H9 (cell line): ENCODE results near the gene RPS16. TPM values are rescaled to one million over a fixed set of nuclear protein-coding genes. Genes with fewer than 3 reads are reported as not detected.

ENCODE experiments used
- DNase-seq: peaks from one replicate; pipeline ENCODE4 v3.0.0-alpha.2; 2017
- H2AFZ ChIP-seq: one replicate; pipeline ENCODE4 v1.6.1; 2013; ENCODE audit warnings: mild to moderate bottlenecking, low read length, control low read depth, moderate library complexity
- H2AK5ac ChIP-seq: 2 replicates; pipeline ENCODE4 v1.6.1; 2013; ENCODE audit warnings: low read length, control low read depth, mixed read lengths; ENCODE audit not compliant: insufficient read length
- H2BK120ac ChIP-seq: one replicate; pipeline ENCODE4 v1.6.1; 2013; ENCODE audit warnings: low read depth, mild to moderate bottlenecking, low read length, control low read depth, inconsistent platforms; ENCODE audit not compliant: poor library complexity, severe bottlenecking
- H2BK12ac ChIP-seq: 2 replicates; pipeline ENCODE4 v1.6.1; 2013; ENCODE audit warnings: low read length, control low read depth, mixed read lengths, low read depth; ENCODE audit not compliant: insufficient read length
- H2BK15ac ChIP-seq: 2 replicates; pipeline ENCODE4 v1.6.1; 2013; ENCODE audit warnings: low read depth, low read length, control low read depth
- H2BK20ac ChIP-seq: one replicate; pipeline ENCODE4 v1.6.1; 2013; ENCODE audit warnings: low read depth, mild to moderate bottlenecking, low read length, control low read depth, inconsistent platforms; ENCODE audit not compliant: poor library complexity, severe bottlenecking
- H2BK5ac ChIP-seq: 2 replicates; pipeline ENCODE4 v1.6.1; 2013; ENCODE audit warnings: low read length, control low read depth, mixed read lengths; ENCODE audit not compliant: insufficient read length
- H3K14ac ChIP-seq: 2 replicates; pipeline ENCODE4 v1.6.1; 2013; ENCODE audit warnings: low read length, control low read depth; ENCODE audit not compliant: insufficient read depth
- H3K18ac ChIP-seq: 2 replicates; pipeline ENCODE4 v1.6.1; 2013; ENCODE audit warnings: low read depth, mild to moderate bottlenecking, mixed read lengths, low read length, control low read depth; ENCODE audit not compliant: insufficient read length
- H3K23ac ChIP-seq: 2 replicates; pipeline ENCODE4 v1.6.1; 2013; ENCODE audit warnings: low read length, control low read depth, mixed read lengths, low read depth; ENCODE audit not compliant: insufficient read length
- H3K23me2 ChIP-seq: 2 replicates; pipeline ENCODE4 v1.6.1; 2013; ENCODE audit warnings: low read depth, mild to moderate bottlenecking, mixed read lengths, low read length, control low read depth; ENCODE audit not compliant: insufficient read length, poor library complexity, severe bottlenecking
- H3K27ac ChIP-seq: 2 replicates; pipeline ENCODE4 v1.5.1; 2013; ENCODE audit warnings: low read length, control low read depth, mixed read lengths, low read depth; ENCODE audit not compliant: insufficient read length
- H3K27me3 ChIP-seq: 2 replicates; pipeline ENCODE4 v1.6.1; 2013; ENCODE audit warnings: low read length, control low read depth, inconsistent platforms; ENCODE audit not compliant: insufficient read depth
- H3K4ac ChIP-seq: 2 replicates; pipeline ENCODE4 v1.6.1; 2013; ENCODE audit warnings: low read depth, mild to moderate bottlenecking, control low read depth, inconsistent platforms, low read length, moderate library complexity
- H3K4me1 ChIP-seq: 2 replicates; pipeline ENCODE4 v1.6.1; 2013; ENCODE audit warnings: low read length, control low read depth, inconsistent platforms; ENCODE audit not compliant: insufficient read depth
- H3K4me2 ChIP-seq: 2 replicates; pipeline ENCODE4 v1.6.1; 2013; ENCODE audit warnings: low read length, control low read depth, mixed read lengths; ENCODE audit not compliant: insufficient read length, insufficient read depth
- H3K56ac ChIP-seq: 2 replicates; pipeline ENCODE4 v1.6.1; 2013; ENCODE audit warnings: low read depth, mild to moderate bottlenecking, mixed read lengths, low read length, control low read depth; ENCODE audit not compliant: insufficient read length
- H3K79me1 ChIP-seq: 2 replicates; pipeline ENCODE4 v1.6.1; 2013; ENCODE audit warnings: low read depth, mild to moderate bottlenecking, moderate library complexity, low read length, control low read depth, inconsistent platforms; ENCODE audit not compliant: insufficient read depth, poor library complexity, severe bottlenecking
- H3K79me2 ChIP-seq: 2 replicates; pipeline ENCODE4 v1.6.1; 2013; ENCODE audit warnings: low read length, control low read depth, inconsistent platforms; ENCODE audit not compliant: insufficient read depth
- H3K9ac ChIP-seq: 2 replicates; pipeline ENCODE4 v1.6.1; 2013; ENCODE audit warnings: low read length, control low read depth, mixed read lengths; ENCODE audit not compliant: insufficient read length; ENCODE audit errors: extremely low read depth
- H3K9me3 ChIP-seq: one replicate; pipeline ENCODE4 v1.6.1; 2013; ENCODE audit warnings: low read depth, low read length, inconsistent platforms; ENCODE audit not compliant: control insufficient read depth
- H3T11ph ChIP-seq: one replicate; pipeline ENCODE4 v1.6.1; 2013; ENCODE audit warnings: mild to moderate bottlenecking, low read length, control low read depth, inconsistent platforms
- H4K20me1 ChIP-seq: one replicate; pipeline ENCODE4 v1.6.1; 2013; ENCODE audit not compliant: control insufficient read depth, insufficient read length, insufficient read depth
- H4K5ac ChIP-seq: 2 replicates; pipeline ENCODE4 v1.6.1; 2013; ENCODE audit warnings: low read depth, mild to moderate bottlenecking, mixed read lengths, low read length, control low read depth; ENCODE audit not compliant: insufficient read length
- H4K8ac ChIP-seq: replicated peaks from 2 replicates; pipeline ENCODE4 v1.6.1; 2013; ENCODE audit warnings: low read length, control low read depth, mixed read lengths, low read depth; ENCODE audit not compliant: insufficient read length
- H4K91ac ChIP-seq: 2 replicates; pipeline ENCODE4 v1.6.1; 2013; ENCODE audit warnings: low read depth, mild to moderate bottlenecking, moderate library complexity, mixed read lengths, low read length, control low read depth; ENCODE audit not compliant: insufficient read length
- H3K27ac Mint-ChIP-seq, 3 experiments: 2 replicates in 2 of 3; 3 replicates in 1 of 3; pipeline ENCODE4 v1.8.0; 2020 to 2021; ENCODE audit warnings: mixed read lengths in 3 of 3, mild to moderate bottlenecking in 1 of 3, moderate library complexity in 1 of 3
- H3K27me3 Mint-ChIP-seq: 2 replicates; pipeline ENCODE4 v1.8.0; 2021; ENCODE audit warnings: low read depth, mild to moderate bottlenecking, moderate library complexity, mixed read lengths
- H3K36me3 Mint-ChIP-seq, 3 experiments: 2 replicates in 2 of 3; 3 replicates in 1 of 3; pipeline ENCODE4 v1.8.0; 2020 to 2021; ENCODE audit warnings: low read depth in 3 of 3, mixed read lengths in 3 of 3; ENCODE audit not compliant: insufficient read depth in 1 of 3
- H3K4me1 Mint-ChIP-seq, 2 experiments: 2 replicates each; pipeline ENCODE4 v1.8.0; 2020; ENCODE audit warnings: mixed read lengths in 2 of 2
- H3K4me3 Mint-ChIP-seq, 2 experiments: 2 replicates in 1 of 2; 3 replicates in 1 of 2; pipeline ENCODE4 v1.8.0; 2020 to 2021; ENCODE audit warnings: mild to moderate bottlenecking in 2 of 2, mixed read lengths in 2 of 2, moderate library complexity in 1 of 2
- H3K9me3 Mint-ChIP-seq, 2 experiments: 2 replicates in 1 of 2; 3 replicates in 1 of 2; pipeline ENCODE4 v1.8.0; 2020; ENCODE audit warnings: mild to moderate bottlenecking in 2 of 2, mixed read lengths in 2 of 2, moderate library complexity in 1 of 2
- CTCF ChIP-seq: fragments of 200-600 bp; sonication (generic); conservative IDR thresholded peaks from 3 replicates; pipeline ENCODE4 v1.8.0; 2021; ENCODE audit warnings: antibody characterized with exemption, mild to moderate bottlenecking
- WGBS: extraction: QIAGEN DNeasy Blood & Tissue Kit; methylation state at CpG from one replicate; pipeline ENCODE4 v1.1.7; 2013; ENCODE audit warnings: missing lambda C conversion rate, low lambda C conversion rate, mixed read lengths; ENCODE audit not compliant: insufficient read length; ENCODE audit errors: extremely low coverage; 5-methylcytosine and 5-hydroxymethylcytosine counted together
- total RNA-seq: library from RNA; stranded (reverse); gene quantifications from 2 replicates; pipeline ENCODE4 v1.2.1, GENCODE V29; 2021

RPS16 gene
- total RNA-seq, 1 experiment from 2014 or later = 2,711 TPM

- no peaks in the 10 kb centered on the region for H3K4me1 Mint-ChIP-seq
- no CpG with 5 or more reads among the region's 18 CpGs for WGBS
- no peak overlapping the region for H3K23ac ChIP-seq
Measured at GRCh38 chr19:39465956-39466747, 30.4 kb upstream of the RPS16 start.

More at GRCh38 chr19:39465956-39466747, 30.4 kb upstream of the RPS16 start:
- H2BK15ac ChIP-seq = no peak overlapping the region
- no peaks in the 10 kb centered on the region for H3K79me1 ChIP-seq
- H3T11ph ChIP-seq = no peak overlapping the region
- H4K91ac ChIP-seq = no peak overlapping the region
- H3K27ac Mint-ChIP-seq = peak overlapping the region in 2 of 3 experiments; percentile 9 to 34; a peak in 3 of 7 replicates
- H2BK120ac ChIP-seq = no peak overlapping the region
- no peak overlapping the region for H2AFZ ChIP-seq
- TF ChIP-seq CTCF = no peak
- no peak for DNase-seq
- H2BK20ac ChIP-seq = no peak overlapping the region
- no peak overlapping the region for H3K4me2 ChIP-seq
- no peak overlapping the region for H3K27ac ChIP-seq
- H3K27me3 ChIP-seq = no peaks in the 10 kb centered on the region
- no peak overlapping the region for H3K56ac ChIP-seq
- peaks cover 3% of the 10 kb centered on the region for H4K20me1 ChIP-seq
- H3K79me2 ChIP-seq = no peaks in the 10 kb centered on the region
- H4K8ac ChIP-seq = no peak overlapping the region
- H3K4ac ChIP-seq = no peak overlapping the region
- H2BK12ac ChIP-seq = no peak overlapping the region
- no peak overlapping the region for H2AK5ac ChIP-seq
- no peak overlapping the region for H3K14ac ChIP-seq
- no peak overlapping the region for H3K4me3 Mint-ChIP-seq
- H3K9me3 ChIP-seq = no peaks in the 10 kb centered on the region
- no peaks in the 10 kb centered on the region for H3K9me3 Mint-ChIP-seq
- no peak overlapping the region for H4K5ac ChIP-seq
- H3K36me3 Mint-ChIP-seq = peaks cover 48 to 81% (median 80%) of the 10 kb centered on the region in 3 experiments
- no peaks in the 10 kb centered on the region for H3K4me1 ChIP-seq
- H2BK5ac ChIP-seq = no peak overlapping the region
- no peak overlapping the region for H3K9ac ChIP-seq
- no peaks in the 10 kb centered on the region; the same call in 1 of the 2 replicates for H3K27me3 Mint-ChIP-seq
- no peaks in the 10 kb centered on the region for H3K23me2 ChIP-seq
- H3K18ac ChIP-seq = no peak overlapping the region
